HG03442 (cell line): ENCODE measurements around the gene HP.
"Not testable (repeated sequence)": the region's sequence is repeated elsewhere in the genome, so short reads cannot be mapped to it uniquely, and the experiment has no call there.

Source experiments
- ATAC-seq: cut with Tn5 transposase; IDR thresholded peaks from one replicate; pipeline ENCODE4 v1.9.1; 2021; ENCODE audit warnings: mild to moderate bottlenecking, moderate library complexity; ENCODE audit not compliant: unreplicated experiment

Gene HP

GRCh38 chr16:72042157-72042660 is 12.1 kb upstream of the HP start:
- ATAC-seq = no peak

DNA sequence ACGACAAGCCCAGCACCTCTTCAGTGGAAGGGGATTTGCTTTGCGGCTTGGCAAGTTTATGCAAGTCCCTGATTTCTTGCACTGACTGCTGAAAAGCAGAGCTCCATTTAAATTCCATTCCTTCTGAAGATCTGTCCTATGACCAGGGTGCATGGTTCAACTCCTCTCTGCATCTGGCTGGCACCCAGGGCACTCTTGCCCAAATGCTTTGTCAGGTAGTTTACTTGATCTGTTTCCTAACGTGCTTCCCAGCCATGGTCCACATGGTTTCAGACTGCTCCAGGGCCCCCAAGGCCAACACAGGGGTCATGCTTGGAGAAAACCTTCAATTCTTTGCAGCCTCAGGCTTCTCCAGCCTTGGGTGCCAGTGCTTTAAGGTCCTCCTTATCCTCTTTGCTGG is 11.2 kb upstream of the HP start:
- no peak for ATAC-seq

DNA sequence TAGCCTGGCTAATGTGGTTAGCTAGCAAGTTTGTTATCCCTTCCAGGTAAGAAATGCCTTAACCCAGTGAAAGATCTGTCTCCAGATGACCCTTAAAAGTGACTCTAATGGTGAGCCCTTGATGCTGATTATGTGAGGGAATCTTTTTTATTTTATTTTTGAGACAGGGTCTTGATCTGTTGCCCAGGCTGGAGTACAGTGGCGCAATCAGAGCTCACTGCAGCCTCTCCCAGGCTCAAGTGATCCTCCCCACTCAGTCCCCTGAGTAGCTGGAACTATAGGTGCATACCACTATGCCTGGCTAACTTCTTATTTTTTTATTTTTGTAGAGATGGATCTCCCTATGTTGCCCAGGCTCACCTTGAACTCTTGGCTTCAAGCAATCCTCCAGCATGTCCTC is 10.8 kb upstream of the HP start:
- no peak for ATAC-seq

DNA sequence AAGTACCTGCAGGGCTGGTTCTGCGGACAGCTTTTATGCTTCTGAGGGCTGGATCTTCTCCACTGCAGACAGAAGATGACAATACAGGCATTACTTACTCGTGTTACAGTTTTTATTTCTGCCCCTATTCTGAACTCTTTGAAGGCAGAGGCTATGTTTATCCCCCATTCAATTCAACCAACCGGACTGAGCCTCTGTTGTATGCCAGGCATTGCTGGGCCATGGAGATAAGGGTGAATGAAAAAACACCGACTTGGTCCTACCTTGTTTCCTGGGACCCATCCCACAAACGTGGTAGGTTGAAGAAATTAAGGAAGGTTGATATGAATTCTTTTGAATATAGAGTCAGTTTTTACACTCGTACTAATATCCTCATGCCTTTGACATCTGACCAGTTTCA is 10.0 kb upstream of the HP start:
- ATAC-seq = no peak

DNA sequence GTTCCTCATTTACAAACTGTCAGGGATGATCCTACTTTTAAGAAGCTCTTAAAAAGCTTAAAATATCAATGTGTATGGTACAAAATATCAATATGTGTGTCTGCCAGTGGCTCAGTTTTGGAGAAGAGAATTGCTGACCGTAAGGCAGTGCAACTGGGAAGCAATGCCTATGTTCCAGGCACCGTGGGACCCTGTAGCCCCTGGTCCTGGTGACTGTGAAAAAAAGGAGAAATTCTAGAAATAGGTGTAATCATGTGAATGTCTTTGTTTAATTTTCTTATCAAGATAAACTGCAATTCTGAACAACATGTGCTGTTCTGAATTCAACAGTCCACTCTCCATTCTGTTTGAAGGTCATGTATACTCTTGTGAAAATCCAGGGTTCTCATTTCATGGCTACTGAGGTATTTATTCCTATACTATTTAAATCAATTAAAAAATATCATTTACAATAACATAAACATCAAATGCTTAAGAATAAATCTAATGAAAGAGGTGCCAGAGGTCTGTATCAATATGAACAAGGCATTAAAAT is 9.4 kb upstream of the HP start:
- no peak for ATAC-seq

DNA sequence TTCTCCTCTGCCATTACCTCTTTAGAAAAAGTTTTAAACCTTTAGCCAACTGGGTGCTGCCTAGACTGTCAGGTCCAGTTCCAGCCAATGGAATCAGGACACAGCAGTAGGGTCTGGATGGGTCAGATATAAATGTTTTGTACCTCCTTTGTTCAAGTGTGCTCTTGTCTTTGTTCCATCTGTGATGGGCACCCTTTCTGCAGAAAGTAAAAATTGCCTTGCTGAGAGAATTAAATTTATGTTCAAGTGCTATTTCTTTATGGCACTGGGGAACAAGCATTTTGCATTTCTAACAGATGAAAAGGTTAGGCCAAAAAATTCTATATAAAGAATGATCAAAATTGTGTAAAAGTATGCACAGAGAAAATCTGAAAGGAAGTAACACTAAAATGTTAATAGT is 5.2 kb upstream of the HP start:
- ATAC-seq = no peak

DNA sequence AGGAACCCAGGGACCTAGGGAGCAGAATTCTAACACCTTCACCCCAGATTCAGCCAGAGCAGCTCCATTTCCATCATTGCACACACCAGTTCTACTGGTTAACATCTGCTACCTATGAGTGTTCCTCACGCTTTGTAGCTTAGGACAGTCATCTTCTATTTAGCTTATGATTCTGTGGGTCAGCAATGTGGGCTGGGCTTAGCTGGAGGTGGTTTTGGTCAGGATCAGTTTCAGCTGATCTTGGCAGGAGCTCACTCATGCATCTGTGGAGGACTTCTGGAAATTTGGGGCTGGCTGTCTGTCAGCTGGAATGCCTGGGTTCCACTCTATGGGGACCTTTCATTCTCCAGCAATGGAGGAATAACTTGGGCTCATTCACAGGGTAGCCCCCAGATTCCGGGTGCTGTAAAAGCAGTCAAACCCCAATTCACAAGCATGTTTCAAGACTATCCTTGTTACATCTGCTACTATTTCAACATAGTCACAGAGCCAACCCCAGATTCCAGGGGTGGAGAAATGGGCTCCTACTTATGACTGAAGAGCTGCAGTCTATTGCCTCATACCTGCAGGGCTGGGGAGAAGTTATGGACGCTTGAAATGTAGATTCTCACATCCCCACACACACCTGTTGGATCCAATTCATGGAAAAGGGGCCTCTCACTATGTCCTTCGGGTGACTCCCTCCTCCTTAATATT is 3.4 kb upstream of the HP start:
- no peak for ATAC-seq

- ATAC-seq = no peak
Measured at GRCh38 chr16:72051818-72052217, 2.5 kb upstream of the HP start.

GRCh38 chr16:72055911-72056310 is 1.6 kb downstream of the HP start:
- ATAC-seq = no peak

- not testable (repeated sequence) for ATAC-seq
Measured at GRCh38 chr16:72057313-72057712, 3.0 kb downstream of the HP start.

GRCh38 chr16:72059060-72059459 is 4.8 kb downstream of the HP start:
- not testable (repeated sequence) for ATAC-seq

GRCh38 chr16:72060405-72060804 is 6.1 kb downstream of the HP start:
- ATAC-seq = no peak

DNA sequence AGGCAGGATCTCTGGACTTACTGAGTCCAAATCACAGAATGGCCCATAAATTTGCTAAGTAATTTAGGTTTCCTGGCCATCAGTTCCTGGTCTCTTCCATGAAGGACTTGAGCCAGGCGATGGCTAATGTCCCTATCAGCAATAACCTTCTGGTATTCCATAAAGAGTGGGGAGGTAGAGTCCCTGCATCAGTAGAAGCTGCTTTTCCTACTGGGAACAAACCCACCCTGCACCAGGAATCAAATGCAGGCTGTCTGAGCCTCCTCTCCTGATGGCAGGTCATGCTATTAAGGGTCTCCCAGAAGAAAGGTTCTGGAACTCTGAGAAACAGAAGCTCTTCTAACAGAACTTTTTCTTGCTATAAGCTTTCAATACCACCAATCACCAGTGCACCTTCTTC is 7.3 kb downstream of the HP start:
- no peak for ATAC-seq

GRCh38 chr16:72064361-72064894 is 10.1 kb downstream of the HP start:
- ATAC-seq = no peak

DNA sequence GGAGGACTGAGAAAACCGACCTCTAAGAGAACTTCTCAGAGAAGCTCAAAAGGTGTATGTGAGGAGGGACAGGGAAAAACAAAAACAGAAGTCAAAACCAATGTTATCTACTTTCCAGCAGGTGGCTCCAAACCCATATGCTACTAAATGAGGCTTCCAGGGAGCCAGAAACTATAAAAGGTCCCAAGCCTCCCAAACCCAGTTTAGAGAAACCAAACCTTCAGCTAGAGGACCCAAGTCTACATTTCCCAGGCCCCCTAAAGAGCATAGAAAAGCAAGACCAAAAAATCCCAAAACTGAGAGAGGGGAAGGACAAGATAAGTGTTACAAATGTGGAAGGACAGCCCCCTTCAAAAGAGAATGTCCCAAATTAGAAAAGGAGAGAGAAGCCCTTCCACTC is 12.4 kb downstream of the HP start:
- ATAC-seq = peak; percentile 63

GRCh38 chr16:72068930-72069329 is 14.6 kb downstream of the HP start:
- ATAC-seq = no peak

- ATAC-seq = no peak
Measured at GRCh38 chr16:72072514-72073342, 18.4 kb downstream of the HP start.

DNA sequence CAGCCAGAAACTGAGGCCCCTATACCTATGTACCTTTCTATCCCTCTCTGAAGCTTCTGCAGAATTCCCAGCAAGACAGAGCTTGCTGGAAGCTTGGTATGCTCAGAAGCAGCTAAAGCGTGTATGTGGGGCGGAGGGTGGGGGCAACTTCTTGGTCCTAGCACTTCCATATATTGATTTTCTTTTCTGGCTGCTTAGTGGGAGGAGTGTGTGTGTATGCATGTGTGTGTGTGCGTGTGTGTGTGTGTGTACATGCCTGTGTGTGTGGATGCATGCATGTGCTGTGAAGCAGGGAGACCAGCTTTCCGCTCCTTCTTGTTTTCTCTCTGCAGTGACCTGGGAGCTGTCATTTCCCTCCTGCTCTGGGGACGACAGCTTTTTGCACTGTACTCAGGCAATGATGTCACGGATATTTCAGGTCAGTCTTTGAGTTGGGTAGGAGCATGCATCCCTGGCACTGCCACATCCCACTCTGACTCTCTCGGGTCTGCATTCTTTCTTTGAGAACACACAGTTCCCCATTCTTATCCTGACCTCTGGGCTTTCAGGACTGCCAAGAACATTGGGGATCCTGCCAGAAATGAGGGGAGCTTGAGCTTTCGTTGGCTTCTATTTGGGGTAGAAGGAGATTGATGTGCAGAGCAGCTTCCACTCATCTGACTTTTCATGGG is 19.4 kb downstream of the HP start:
- no peak for ATAC-seq

DNA sequence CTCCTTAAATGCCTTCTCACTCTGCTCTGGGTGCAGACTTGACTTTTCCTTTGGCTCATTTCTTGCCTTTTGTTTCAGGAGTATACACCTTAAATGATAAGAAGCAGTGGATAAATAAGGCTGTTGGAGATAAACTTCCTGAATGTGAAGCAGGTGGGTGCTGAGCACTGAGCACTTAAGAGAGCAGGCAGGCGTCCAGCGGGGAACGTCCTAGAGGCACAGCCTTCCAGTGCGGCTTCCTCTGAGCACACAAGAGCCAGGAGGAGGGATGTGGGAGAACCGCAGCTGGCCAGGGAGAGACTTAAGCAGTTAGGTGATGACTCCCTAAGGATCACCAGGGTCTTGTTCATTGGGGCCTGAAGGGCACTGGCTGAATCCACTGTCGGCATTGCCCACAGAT is 20.8 kb downstream of the HP start:
- not testable (repeated sequence) for ATAC-seq

GRCh38 chr16:72076991-72077706 is 22.8 kb downstream of the HP start:
- not testable (repeated sequence) for ATAC-seq
